Activated effector memory CD4-positive, alpha-beta T cell treated with anti-CD3 and anti-CD28 coated beads, Interleukin-2, amount 50 U/mL, for 16 hours (primary cell): ENCODE measurements around the gene SEMA3F.
A peak's percentile ranks its signal among the peaks of the same experiment; 100 is the strongest.

Source experiments
- DNase-seq: peaks from one replicate; pipeline ENCODE4 v3.0.0-alpha.2; 2020

SEMA3F gene

GRCh38 chr3:50236484-50237132 is 81.5 kb downstream of the SEMA3F start:
- DNase-seq: no peak

GRCh38 chr3:50237133-50237651 is 82.1 kb downstream of the SEMA3F start:
- peak; percentile 76 for DNase-seq

- DNase-seq: peak; percentile 95
These were observed 82.8 kb downstream of the SEMA3F start for GRCh38 chr3:50237754-50238548.

GRCh38 chr3:50238549-50239026 is 83.5 kb downstream of the SEMA3F start:
- DNase-seq: peak; percentile 79
